Effector CD8-positive, alpha-beta T cell (primary cell): ENCODE measurements around the gene LANCL1.

ENCODE experiments used
- DNase-seq: peaks from one replicate; lab custom pipeline; 2025; lab: John Stamatoyannopoulos, UW

LANCL1 gene

DNA sequence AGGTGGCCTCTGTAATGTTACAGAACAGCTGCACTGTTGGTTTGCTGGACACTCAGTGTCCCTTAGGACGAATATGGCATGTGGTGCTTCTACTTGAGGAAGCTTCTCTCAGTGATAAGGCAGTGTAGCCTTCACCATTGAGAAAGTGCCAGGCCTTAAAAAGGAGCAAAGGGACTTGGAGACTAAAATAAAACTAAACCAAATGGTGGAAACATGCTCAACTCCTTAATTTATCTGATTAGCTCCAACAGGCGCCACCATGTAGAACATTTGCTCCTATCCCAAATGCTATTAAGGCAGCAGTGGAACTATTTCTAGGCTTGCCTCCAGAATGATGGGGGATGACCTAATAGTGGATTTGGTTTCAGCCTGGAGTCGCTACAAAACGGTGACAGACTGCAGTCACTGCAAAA lies 84.1 kb downstream of the LANCL1 start:
- DNase-seq = no peak

DNA sequence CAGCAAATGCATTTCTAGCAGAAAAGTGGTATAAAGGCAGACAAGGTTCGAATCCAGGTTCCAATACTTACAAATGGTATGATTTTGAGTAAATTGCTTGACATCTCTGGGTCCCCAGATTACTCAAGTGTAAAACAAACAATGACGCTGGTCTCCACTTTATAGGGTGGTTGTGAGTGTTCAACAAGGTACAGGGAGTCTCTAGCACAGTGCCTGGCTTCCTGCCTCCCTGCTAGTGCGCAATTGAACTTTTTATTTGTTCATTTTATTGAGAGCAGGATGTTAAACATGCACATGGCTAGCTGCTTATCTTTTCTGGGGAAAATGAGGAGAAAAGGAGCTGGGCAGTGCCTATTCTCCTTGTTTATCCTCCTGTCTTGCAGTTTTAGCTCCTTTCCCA lies 86.7 kb downstream of the LANCL1 start:
- no peak for DNase-seq

DNA sequence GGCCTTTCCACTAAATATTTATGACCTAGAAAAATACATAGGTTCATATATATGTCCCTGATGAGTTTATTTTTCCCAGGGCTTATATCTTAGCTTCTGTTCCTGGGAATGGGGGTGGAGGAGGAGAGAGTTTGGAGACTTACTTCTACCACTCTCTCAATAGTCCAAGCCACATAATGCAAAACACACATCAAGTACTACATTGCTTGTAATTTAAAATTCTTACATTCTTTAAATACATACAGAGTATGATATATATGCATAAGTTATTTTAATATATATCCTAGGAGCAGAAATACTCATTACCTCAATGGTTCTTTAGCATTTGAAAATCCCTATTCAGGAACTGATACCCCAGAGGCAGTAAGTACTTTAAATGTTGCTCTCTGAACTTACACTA lies 88.4 kb downstream of the LANCL1 start:
- DNase-seq = no peak

DNA sequence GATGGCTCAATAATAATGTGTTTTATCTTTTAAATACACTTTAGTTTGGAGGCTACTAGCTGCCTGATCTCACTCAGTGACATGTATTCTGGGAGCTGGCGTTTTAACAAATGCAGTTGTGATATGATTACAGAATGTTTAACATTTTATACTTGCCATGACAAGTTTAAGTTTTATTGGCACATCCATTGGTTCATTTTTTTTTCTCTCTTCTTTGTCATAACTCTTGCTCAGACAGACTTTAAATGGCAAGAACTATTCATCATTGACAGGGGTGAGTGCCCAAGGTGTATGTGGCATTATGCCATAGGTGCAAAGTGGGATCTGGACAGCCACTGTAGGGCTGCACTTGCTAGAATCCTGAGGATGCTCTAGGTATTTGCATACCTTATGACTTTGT lies 89.5 kb downstream of the LANCL1 start:
- no peak for DNase-seq
